HCT116 (cell line): Measurements from ENCODE around the gene AKIRIN2. TPM values are rescaled to one million over a fixed set of nuclear protein-coding genes. Genes with fewer than 3 reads are reported as not detected.

Experiments used
- ATAC-seq: fragments of 200-7000 bp; cut with Tn5 transposase; 2 replicates; pipeline ENCODE4 v1.9.1; 2020; ENCODE audit warnings: mild to moderate bottlenecking, moderate library complexity
- BruUV-seq: library from RNA; stranded (reverse); fragments of 400-500 nt; replicated peaks from 2 replicates; lab custom pipeline; 2021; lab: Mats Ljungman, UMichigan
- CTCF ChIA-PET: fragments of 300-600 bp; sonication (Branson Sonifier 250); formaldehyde crosslinking; loops from one replicate; lab custom pipeline; 2021; ENCODE audit warnings: antibody characterized with exemption; lab: Charles Lee
- POLR2A ChIA-PET: fragments of 300-600, 350-600 bp; sonication (Branson Sonifier 250); formaldehyde crosslinking; loops from one replicate; lab custom pipeline; 2021; ENCODE audit warnings: antibody characterized with exemption; lab: Charles Lee
- RAD21 ChIA-PET, 2 experiments: fragments of 300-600 bp; sonication (Branson Sonifier 250); formaldehyde crosslinking; loops; one replicate each; lab custom pipeline; 2023; ENCODE audit warnings: low total read pairs in 2 of 2; ENCODE audit not compliant: uncharacterized antibody in 2 of 2, unreplicated experiment in 2 of 2, low non-redundant PET in 1 of 2; lab: Charles Lee
- DNase-seq: peaks from one replicate; pipeline ENCODE4 v3.0.0-alpha.2; 2010; ENCODE audit warnings: low read depth, low spot score
- H2AFZ ChIP-seq: fragments of 200-600 bp; shearing (Covaris generic), sonication (generic); 2 replicates; pipeline ENCODE4 v1.6.1; 2017; ENCODE audit warnings: low read depth, mixed run types, mixed read lengths, antibody characterized with exemption, low read length; ENCODE audit not compliant: poor library complexity, severe bottlenecking
- H3K27ac ChIP-seq: 2 replicates; pipeline ENCODE4 v1.5.1; 2012; ENCODE audit warnings: low read depth, low read length
- H3K27me3 ChIP-seq: fragments of 200-600 bp; sonication (generic); 2 replicates; pipeline ENCODE4 v1.6.1; 2016; ENCODE audit warnings: mixed run types, low read length, mixed read lengths; ENCODE audit not compliant: insufficient read depth
- H3K36me3 ChIP-seq, 2 experiments: fragments of 200-500 bp in 1 of 2; fragments of 200-600 bp in 1 of 2; sonication (Bioruptor generic) in 1 of 2; sonication (generic) in 1 of 2; 2 replicates each; pipeline versions ENCODE4 v1.5.1 to v1.6.1; 2014 to 2016; ENCODE audit warnings: low read length in 2 of 2, inconsistent platforms in 1 of 2, mixed read lengths in 1 of 2, mixed run types in 1 of 2; ENCODE audit not compliant: insufficient read depth in 2 of 2, control insufficient read depth in 1 of 2
- H3K4me1 ChIP-seq, 2 experiments: fragments of 200-600 bp in 1 of 2; sonication (generic) in 1 of 2; 2 replicates each; pipeline versions ENCODE4 v1.5.1 to v1.6.1; 2012 to 2017; ENCODE audit warnings: low read length in 2 of 2, inconsistent platforms in 1 of 2, mild to moderate bottlenecking in 1 of 2, mixed read lengths in 1 of 2, mixed run types in 1 of 2, moderate library complexity in 1 of 2; ENCODE audit not compliant: insufficient read depth in 2 of 2, control insufficient read depth in 1 of 2
- H3K4me2 ChIP-seq: fragments of 200-600 bp; sonication (generic); 2 replicates; pipeline ENCODE4 v1.6.1; 2017; ENCODE audit warnings: mixed run types, low read length, mixed read lengths
- H3K4me3 ChIP-seq, 2 experiments: fragments of 200-600 bp in 1 of 2; sonication (generic) in 1 of 2; replicated peaks in 1 of 2; 2 replicates each; pipeline ENCODE4 v1.5.1; 2011 to 2016; ENCODE audit warnings: low read length in 2 of 2, control low read depth in 1 of 2, low read depth in 1 of 2, mild to moderate bottlenecking in 1 of 2, mixed read lengths in 1 of 2, mixed run types in 1 of 2
- H3K79me2 ChIP-seq: fragments of 200-600 bp; sonication (generic); 2 replicates; pipeline ENCODE4 v1.6.1; 2017; ENCODE audit warnings: mild to moderate bottlenecking, mixed run types, low read length, moderate library complexity, mixed read lengths; ENCODE audit not compliant: insufficient read depth
- H3K9ac ChIP-seq: fragments of 200-600 bp; sonication (generic); 2 replicates; pipeline ENCODE4 v1.6.1; 2016; ENCODE audit warnings: low read length, mixed read lengths
- H3K9me2 ChIP-seq: fragments of 200-600 bp; sonication (generic), shearing (Covaris generic); 2 replicates; pipeline ENCODE4 v1.6.1; 2017; ENCODE audit warnings: mixed run types, mild to moderate bottlenecking, moderate library complexity; ENCODE audit not compliant: insufficient read depth
- H3K9me3 ChIP-seq, 2 experiments: fragments of 200-500 bp in 1 of 2; fragments of 200-600 bp in 1 of 2; sonication (Bioruptor generic) in 1 of 2; sonication (generic) in 1 of 2; 2 replicates each; pipeline ENCODE4 v1.6.1; 2014 to 2017; ENCODE audit warnings: low read length in 2 of 2, mixed read lengths in 2 of 2, inconsistent platforms in 1 of 2, low read depth in 1 of 2, mild to moderate bottlenecking in 1 of 2, mixed run types in 1 of 2, moderate library complexity in 1 of 2; ENCODE audit not compliant: control insufficient read depth in 1 of 2, insufficient read depth in 1 of 2
- H4K20me1 ChIP-seq: fragments of 200-600 bp; sonication (generic), shearing (Covaris generic); 2 replicates; pipeline ENCODE4 v1.6.1; 2017; ENCODE audit warnings: mixed run types, mild to moderate bottlenecking, moderate library complexity; ENCODE audit not compliant: insufficient read depth
- ATF3 ChIP-seq: IDR thresholded peaks from 2 replicates; pipeline ENCODE4 v1.6.1; 2012
- CEBPB ChIP-seq: IDR thresholded peaks from 2 replicates; pipeline ENCODE4 v1.6.1; 2012; ENCODE audit warnings: low read depth
- CTCF ChIP-seq, 3 experiments: fragments of 200-600 bp in 1 of 3; sonication (generic) in 1 of 3; IDR thresholded peaks in 2 of 3; conservative IDR thresholded peaks in 1 of 3; 2 replicates each; pipeline ENCODE4 v1.5.1; 2012 to 2017; ENCODE audit warnings: low read depth in 2 of 3, low read length in 2 of 3, antibody characterized with exemption in 1 of 3, borderline replicate concordance in 1 of 3, control low read depth in 1 of 3, mild to moderate bottlenecking in 1 of 3, mixed read lengths in 1 of 3, mixed run types in 1 of 3, moderate library complexity in 1 of 3; ENCODE audit not compliant: insufficient read depth in 1 of 3
- EZH2 ChIP-seq: fragments of 200-600 bp; sonication (generic); IDR thresholded peaks from 2 replicates; pipeline ENCODE4 v1.6.1; 2017; ENCODE audit warnings: antibody characterized with exemption, mixed run types
- EZH2phosphoT487 ChIP-seq: fragments of 200-600 bp; IDR thresholded peaks from 2 replicates; pipeline ENCODE4 v1.6.1; 2018; ENCODE audit warnings: antibody characterized with exemption, borderline replicate concordance
- FOSL1 ChIP-seq: IDR thresholded peaks from 2 replicates; pipeline ENCODE4 v1.6.1; 2012; ENCODE audit warnings: low read depth
- JUND ChIP-seq: IDR thresholded peaks from 2 replicates; pipeline ENCODE4 v1.6.1; 2012
- MAX ChIP-seq: IDR thresholded peaks from 2 replicates; pipeline ENCODE4 v1.6.1; 2012
- POLR2A ChIP-seq: IDR thresholded peaks from 2 replicates; pipeline ENCODE4 v1.7.0; 2011; ENCODE audit warnings: borderline replicate concordance; ENCODE audit not compliant: insufficient read depth, insufficient read length; ENCODE audit errors: extremely low read depth
- POLR2AphosphoS5 ChIP-seq: IDR thresholded peaks from 2 replicates; pipeline ENCODE4 v1.6.1; 2011; ENCODE audit warnings: mild to moderate bottlenecking, low read depth, low read length, moderate library complexity
- RAD21 ChIP-seq: IDR thresholded peaks from 2 replicates; pipeline ENCODE4 v1.6.1; 2012; ENCODE audit warnings: low read depth, mild to moderate bottlenecking
- REST ChIP-seq: IDR thresholded peaks from 2 replicates; pipeline ENCODE4 v1.6.1; 2012; ENCODE audit warnings: low read depth
- SIN3A ChIP-seq: IDR thresholded peaks from 2 replicates; pipeline ENCODE4 v1.6.1; 2012; ENCODE audit warnings: low read depth
- SP1 ChIP-seq: IDR thresholded peaks from 2 replicates; pipeline ENCODE4 v1.6.1; 2012; ENCODE audit warnings: low read depth
- SRF ChIP-seq: IDR thresholded peaks from 2 replicates; pipeline ENCODE4 v1.6.1; 2012; ENCODE audit warnings: low read depth
- TCF7L2 ChIP-seq: IDR thresholded peaks from 2 replicates; pipeline ENCODE4 v1.7.0; 2011; ENCODE audit warnings: borderline replicate concordance, inconsistent platforms; ENCODE audit not compliant: insufficient read depth, insufficient read length; ENCODE audit errors: extremely low read depth
- YY1 ChIP-seq: IDR thresholded peaks from 2 replicates; pipeline ENCODE4 v1.6.1; 2011; ENCODE audit warnings: low read length, low read depth, moderate library complexity, mild to moderate bottlenecking; ENCODE audit not compliant: insufficient replicate concordance; ENCODE audit errors: extremely low read depth
- ZFX ChIP-seq: fragments of 450-650 bp; IDR thresholded peaks from 2 replicates; pipeline ENCODE4 v1.6.1; 2017
- intact Hi-C: fragments of 100-400 bp; cut with micrococcal nuclease; formaldehyde crosslinking; loops from 2 replicates; pipeline ENCODE4 v1.10.0; 2022
- total RNA-seq: library from RNA; stranded (reverse); gene quantifications from one replicate; pipeline ENCODE4 v1.2.1, GENCODE V29; 2021; ENCODE audit not compliant: unreplicated experiment

Gene AKIRIN2
- total RNA-seq, 1 experiment from 2014 or later: 54.8 TPM

GRCh38 chr6:87639373-87639772 is 62.7 kb downstream of the AKIRIN2 start:
- no TSS peak for BruUV-seq
- no peak for TF ChIP-seq EZH2phosphoT487
- TF ChIP-seq JUND: no peak
- TF ChIP-seq ATF3: no peak
- no peak for TF ChIP-seq SP1
- TF ChIP-seq POLR2A: no peak
- TF ChIP-seq YY1: no peak
- no peak for TF ChIP-seq REST
- no peak for TF ChIP-seq TCF7L2
- no peak for TF ChIP-seq FOSL1
- no peak for TF ChIP-seq MAX
- no peak for TF ChIP-seq EZH2
- no peak for TF ChIP-seq CTCF (IDR thresholded peaks at IDR 0.05 in 2 of 3, conservative IDR thresholded peaks at IDR 0.05 in 1 of 3; ENCODE audit: borderline replicate concordance in 1 of 3, insufficient read depth in 1 of 3, low read depth in 2 of 3, low read length in 2 of 3)
- TF ChIP-seq SIN3A: no peak
- TF ChIP-seq SRF: no peak
- no peak for TF ChIP-seq CEBPB
- TF ChIP-seq ZFX: no peak
- TF ChIP-seq POLR2AphosphoS5: no peak
- TF ChIP-seq RAD21: no peak
- no peaks in the 10 kb centered on the region for H3K9me2 ChIP-seq
- no peak overlapping the region for H2AFZ ChIP-seq
- H3K4me2 ChIP-seq: no peak overlapping the region
- no peaks in the 10 kb centered on the region for H4K20me1 ChIP-seq
- RAD21 ChIA-PET: no interaction called here
- CTCF ChIA-PET: no interaction called here
- H3K27me3 ChIP-seq: no peaks in the 10 kb centered on the region
- H3K9ac ChIP-seq: no peak overlapping the region
- no peak overlapping the region for H3K27ac ChIP-seq
- H3K4me1 ChIP-seq: no peaks in the 10 kb centered on the region
- H3K4me3 ChIP-seq: no peak overlapping the region
- POLR2A ChIA-PET: no interaction called here
- ATAC-seq (no peak), DNase-seq (no peak)
- intact Hi-C loops: no loop called here
- H3K36me3 ChIP-seq: peaks cover 0 to 5% of the 10 kb centered on the region in 2 experiments; a peak in 2 of 4 replicates
- H3K9me3 ChIP-seq: no peaks in the 10 kb centered on the region
- no peaks in the 10 kb centered on the region for H3K79me2 ChIP-seq
